ENCODE measurements around the gene TSHR. TPM values are rescaled to one million over a fixed set of nuclear protein-coding genes. Genes with fewer than 3 reads are reported as not detected.
A peak's percentile ranks its signal among the peaks of the same experiment; 100 is the strongest.

The TSHR gene
- total RNA-seq, 2 experiments from 2014 or later: 4.9 to 40.0 TPM

DNA sequence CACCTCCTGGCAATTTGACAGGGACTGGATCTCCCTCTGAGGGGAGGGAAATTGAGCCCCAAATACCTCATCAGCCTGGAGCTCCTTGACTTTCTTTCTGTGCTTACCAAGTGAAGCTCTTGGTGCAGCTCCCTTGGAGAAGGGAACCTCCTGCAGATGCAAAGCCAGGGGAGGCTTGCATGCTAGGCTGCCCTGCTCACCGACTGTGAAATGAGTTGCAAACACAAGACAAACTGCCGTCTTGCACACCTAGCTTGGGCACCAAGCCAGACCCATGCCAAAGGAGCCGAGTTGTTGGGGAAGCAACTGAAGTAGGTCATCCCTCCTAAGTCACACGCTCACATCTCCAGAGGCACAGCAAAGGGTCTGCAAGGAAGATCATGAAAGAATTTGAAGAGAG lies 170.1 kb downstream of the TSHR start:
- Histone ChIP-seq H4K20me1 (ENCODE audit: insufficient read depth, low read length) (no peaks in the 10 kb centered on the region), H3K4me1 (ENCODE audit: insufficient read depth, low read length, poor library complexity, severe bottlenecking) (peaks cover 29% of the 10 kb centered on the region), H3K36me3 (ENCODE audit: insufficient read depth, low read length) (no peaks in the 10 kb centered on the region; the same call in 1 of the 2 replicates), H2AFZ (ENCODE audit: low read length) (no peak overlapping the region), H3K79me2 (ENCODE audit: insufficient read depth, low read depth, low read length) (no peaks in the 10 kb centered on the region), H3K9me2 (ENCODE audit: insufficient read depth, low read length) (no peaks in the 10 kb centered on the region), H3K9me3 (ENCODE audit: low read length) (peaks cover 7% of the 10 kb centered on the region; the same call in 1 of the 2 replicates), H3K4me2 (ENCODE audit: low read length) (no peak overlapping the region), H3K4me3 (ENCODE audit: low read depth, low read length, poor library complexity, severe bottlenecking) (no peak overlapping the region), H3K27ac (ENCODE audit: low read depth, low read length, poor library complexity, severe bottlenecking) (no peak overlapping the region)
- intact Hi-C loops (cut with micrococcal nuclease; ENCODE audit: unreplicated experiment): no loop called here
- POLR2A ChIA-PET: interaction anchor here (1.1 to 1.6 kb wide), 2 partner anchors 10 to 25 kb away, joined by 3 read pairs; no protein-coding TSS in a partner anchor
- no TSS peak for BruUV-seq (replicated peaks)
- CTCF ChIA-PET (ENCODE audit: unreplicated experiment): no interaction called here
- peak; percentile 26 for DNase-seq (ENCODE audit: low spot score)
- TF ChIP-seq EZH2phosphoT487 (IDR thresholded peaks at IDR 0.05; ENCODE audit: borderline replicate concordance, low read depth, low read length) (no peak), CTCF (conservative IDR thresholded peaks at IDR 0.05; ENCODE audit: low read length) (no peak)

GRCh38 chr14:81127785-81128184 lies 172.4 kb downstream of the TSHR start:
- POLR2A ChIA-PET: no interaction called here
- Histone ChIP-seq H3K36me3 (ENCODE audit: insufficient read depth, low read length) (no peaks in the 10 kb centered on the region; the same call in 1 of the 2 replicates), H3K4me2 (ENCODE audit: low read length) (no peak overlapping the region), H4K20me1 (ENCODE audit: insufficient read depth, low read length) (no peaks in the 10 kb centered on the region), H3K4me1 (ENCODE audit: insufficient read depth, low read length, poor library complexity, severe bottlenecking) (peaks cover 20% of the 10 kb centered on the region), H3K9me2 (ENCODE audit: insufficient read depth, low read length) (no peaks in the 10 kb centered on the region), H3K27ac (ENCODE audit: low read depth, low read length, poor library complexity, severe bottlenecking) (no peak overlapping the region), H3K4me3 (ENCODE audit: low read depth, low read length, poor library complexity, severe bottlenecking) (no peak overlapping the region), H3K79me2 (ENCODE audit: insufficient read depth, low read depth, low read length) (no peaks in the 10 kb centered on the region), H3K9me3 (ENCODE audit: low read length) (peaks cover 7% of the 10 kb centered on the region; the same call in 1 of the 2 replicates), H2AFZ (ENCODE audit: low read length) (no peak overlapping the region)
- CTCF ChIA-PET (ENCODE audit: unreplicated experiment): no interaction called here
- DNase-seq (ENCODE audit: low spot score): no peak
- intact Hi-C loops (cut with micrococcal nuclease; ENCODE audit: unreplicated experiment): no loop called here
- no peak for TF ChIP-seq CTCF (conservative IDR thresholded peaks at IDR 0.05; ENCODE audit: low read length)
- no peak for TF ChIP-seq EZH2phosphoT487 (IDR thresholded peaks at IDR 0.05; ENCODE audit: borderline replicate concordance, low read depth, low read length)
- no TSS peak for BruUV-seq (replicated peaks)

GRCh38 chr14:81129242-81129641 lies 173.8 kb downstream of the TSHR start:
- TF ChIP-seq EZH2phosphoT487 (IDR thresholded peaks at IDR 0.05; ENCODE audit: borderline replicate concordance, low read depth, low read length) (no peak), CTCF (conservative IDR thresholded peaks at IDR 0.05; ENCODE audit: low read length) (no peak)
- Histone ChIP-seq H3K4me3 (ENCODE audit: low read depth, low read length, poor library complexity, severe bottlenecking) (no peak overlapping the region), H3K9me3 (ENCODE audit: low read length) (peaks cover 7% of the 10 kb centered on the region; the same call in 1 of the 2 replicates), H2AFZ (ENCODE audit: low read length) (no peak overlapping the region), H3K79me2 (ENCODE audit: insufficient read depth, low read depth, low read length) (no peaks in the 10 kb centered on the region), H3K9me2 (ENCODE audit: insufficient read depth, low read length) (no peaks in the 10 kb centered on the region), H3K4me2 (ENCODE audit: low read length) (no peak overlapping the region), H4K20me1 (ENCODE audit: insufficient read depth, low read length) (no peaks in the 10 kb centered on the region), H3K36me3 (ENCODE audit: insufficient read depth, low read length) (no peaks in the 10 kb centered on the region), H3K4me1 (ENCODE audit: insufficient read depth, low read length, poor library complexity, severe bottlenecking) (peaks cover 13% of the 10 kb centered on the region), H3K27ac (ENCODE audit: low read depth, low read length, poor library complexity, severe bottlenecking) (no peak overlapping the region)
- no peak for DNase-seq (ENCODE audit: low spot score)
- ChIA-PET CTCF (ENCODE audit: unreplicated experiment) (no interaction called here), POLR2A (no interaction called here)
- intact Hi-C loops (cut with micrococcal nuclease; ENCODE audit: unreplicated experiment): no loop called here
- BruUV-seq (replicated peaks): no TSS peak

All from OCI-LY7 (cell line).